VCaP (cell line): ENCODE measurements around the gene LCA5L.

Experiments
- H3K27ac ChIP-seq: fragments of 450-650 bp; 2 replicates; pipeline ENCODE4 v1.5.1; 2017
- CTCF ChIP-seq: fragments of 450-650 bp; conservative IDR thresholded peaks from 2 replicates; pipeline ENCODE4 v1.5.1; 2017; ENCODE audit warnings: mild to moderate bottlenecking, moderate library complexity

LCA5L gene

GRCh38 chr21:39397646-39398385 lies 47.8 kb downstream of the LCA5L start:
- TF ChIP-seq CTCF, result no peak
- no peak overlapping the region for H3K27ac ChIP-seq

GRCh38 chr21:39392981-39393380 lies 52.6 kb downstream of the LCA5L start:
- no peak for TF ChIP-seq CTCF
- no peak overlapping the region for H3K27ac ChIP-seq

- H3K27ac ChIP-seq, result no peak overlapping the region
- peak; percentile 15; the same call in 1 of the 2 replicates for TF ChIP-seq CTCF
Observed at GRCh38 chr21:39390212-39390765, 55.3 kb downstream of the LCA5L start.

GRCh38 chr21:39388811-39389155 lies 56.8 kb downstream of the LCA5L start:
- peak overlapping the region; percentile 28; the same call in 1 of the 2 replicates for H3K27ac ChIP-seq
- no peak; the same call in 1 of the 2 replicates for TF ChIP-seq CTCF

GRCh38 chr21:39388038-39388810 lies 57.4 kb downstream of the LCA5L start:
- TF ChIP-seq CTCF, result peak; percentile 99
- peak overlapping the region; percentile 28; the same call in 1 of the 2 replicates for H3K27ac ChIP-seq

GRCh38 chr21:39387461-39388037 lies 58.0 kb downstream of the LCA5L start:
- TF ChIP-seq CTCF, result no peak
- peak overlapping the region; percentile 28 for H3K27ac ChIP-seq

- peak overlapping the region; percentile 64 for H3K27ac ChIP-seq
Observed at GRCh38 chr21:39386899-39387298, 58.7 kb downstream of the LCA5L start.

More at GRCh38 chr21:39386899-39387298, 58.7 kb downstream of the LCA5L start:
- TF ChIP-seq CTCF, result no peak
